SK-N-SH treated with all-trans-retinoic acid at 6 μM for 48 hours (cell line): ENCODE results near the gene RAET1G.
"Not testable (repeated sequence)": the region's sequence is repeated elsewhere in the genome, so short reads cannot be mapped to it uniquely, and the experiment has no call there.

Experiments
- ATAC-seq: fragments of 200-7000 bp; cut with Tn5 transposase; 3 replicates; pipeline ENCODE4 v1.9.1; 2020; ENCODE audit warnings: mild to moderate bottlenecking, moderate library complexity
- ARNTL ChIP-seq: fragments of 450-650 bp; formaldehyde crosslinking; IDR thresholded peaks from 2 replicates; pipeline ENCODE4 v1.5.0; 2020; ENCODE audit warnings: low read depth, mild to moderate bottlenecking, moderate library complexity, borderline replicate concordance
- BACH2 ChIP-seq: fragments of 250-450 bp; sonication (Bioruptor Pico); IDR thresholded peaks from 2 replicates; pipeline ENCODE4 v1.9.0; 2021; ENCODE audit warnings: mild to moderate bottlenecking, borderline replicate concordance
- CSDC2 ChIP-seq: fragments of 250-450 bp; sonication (Bioruptor Pico); IDR thresholded peaks from 2 replicates; pipeline ENCODE4 v1.5.0; 2020; ENCODE audit warnings: mild to moderate bottlenecking, moderate library complexity
- ESRRG ChIP-seq: fragments of 250-450 bp; sonication (Bioruptor Pico); IDR thresholded peaks from 2 replicates; pipeline ENCODE4 v1.6.1; 2021; ENCODE audit warnings: mild to moderate bottlenecking
- GLIS3 ChIP-seq: fragments of 250-450 bp; sonication (Bioruptor Pico); IDR thresholded peaks from 2 replicates; pipeline ENCODE4 v1.5.0; 2020; ENCODE audit warnings: mild to moderate bottlenecking, moderate library complexity
- OSR1 ChIP-seq: fragments of 250-450 bp; sonication (Bioruptor Pico); IDR thresholded peaks from 2 replicates; pipeline ENCODE4 v1.8.0; 2022; ENCODE audit warnings: moderate library complexity, mild to moderate bottlenecking, inconsistent platforms
- PPARA ChIP-seq: fragments of 250-450 bp; sonication (Bioruptor Pico); IDR thresholded peaks from 2 replicates; pipeline ENCODE4 v1.5.0; 2020; ENCODE audit warnings: mild to moderate bottlenecking, borderline replicate concordance
- RARB ChIP-seq: fragments of 250-450 bp; sonication (Bioruptor Pico); IDR thresholded peaks from 2 replicates; pipeline ENCODE4 v1.8.0; 2021; ENCODE audit warnings: mild to moderate bottlenecking, moderate library complexity
- TCF4 ChIP-seq: fragments of 250-450 bp; sonication (Bioruptor Pico); IDR thresholded peaks from 2 replicates; pipeline ENCODE4 v1.8.0; 2021; ENCODE audit warnings: mild to moderate bottlenecking, moderate library complexity, borderline replicate concordance
- TOX ChIP-seq: fragments of 250-450 bp; sonication (Bioruptor Pico); IDR thresholded peaks from 2 replicates; pipeline ENCODE4 v1.8.0; 2021; ENCODE audit warnings: mild to moderate bottlenecking, moderate library complexity, borderline replicate concordance
- ZC3H10 ChIP-seq: fragments of 250-450 bp; sonication (Bioruptor Pico); IDR thresholded peaks from 2 replicates; pipeline ENCODE4 v1.5.1; 2021; ENCODE audit warnings: mild to moderate bottlenecking, moderate library complexity
- ZFP30 ChIP-seq: fragments of 450-650 bp; formaldehyde crosslinking; IDR thresholded peaks from 2 replicates; pipeline ENCODE4 v1.5.0; 2022; ENCODE audit warnings: mild to moderate bottlenecking, moderate library complexity
- ZNF565 ChIP-seq: fragments of 450-650 bp; formaldehyde crosslinking; conservative IDR thresholded peaks from 2 replicates; pipeline ENCODE4 v1.5.0; 2020; ENCODE audit warnings: low read depth, mild to moderate bottlenecking, moderate library complexity
- ZNF70 ChIP-seq: fragments of 450-650 bp; formaldehyde crosslinking; IDR thresholded peaks from 2 replicates; pipeline ENCODE4 v1.5.0; 2020; ENCODE audit warnings: mild to moderate bottlenecking, moderate library complexity
- TF ChIP-seq, protein P1 (sequence below): fragments of 250-450 bp; sonication (Bioruptor Pico); IDR thresholded peaks from 2 replicates; pipeline ENCODE4 v1.5.0; 2020; ENCODE audit warnings: mild to moderate bottlenecking, moderate library complexity
- TF ChIP-seq, protein P2 (sequence below): fragments of 250-450 bp; sonication (Bioruptor Pico); IDR thresholded peaks from 2 replicates; pipeline ENCODE4 v1.8.0; 2021; ENCODE audit warnings: low read depth, mild to moderate bottlenecking, moderate library complexity, borderline replicate concordance
- TF ChIP-seq, protein P3 (sequence below): fragments of 250-450 bp; sonication (Bioruptor Pico); IDR thresholded peaks from 2 replicates; pipeline ENCODE4 v1.5.1; 2020; ENCODE audit warnings: low read depth, mild to moderate bottlenecking, moderate library complexity
- TF ChIP-seq, protein P4 (sequence below): fragments of 250-450 bp; sonication (Bioruptor Pico); IDR thresholded peaks from 2 replicates; pipeline ENCODE4 v1.5.1; 2021; ENCODE audit warnings: mild to moderate bottlenecking, moderate library complexity
- TF ChIP-seq, protein P5 (sequence below): fragments of 250-450 bp; sonication (Bioruptor Pico); IDR thresholded peaks from 2 replicates; pipeline ENCODE4 v1.8.0; 2020; ENCODE audit warnings: mild to moderate bottlenecking, moderate library complexity, borderline replicate concordance

The RAET1G gene

DNA sequence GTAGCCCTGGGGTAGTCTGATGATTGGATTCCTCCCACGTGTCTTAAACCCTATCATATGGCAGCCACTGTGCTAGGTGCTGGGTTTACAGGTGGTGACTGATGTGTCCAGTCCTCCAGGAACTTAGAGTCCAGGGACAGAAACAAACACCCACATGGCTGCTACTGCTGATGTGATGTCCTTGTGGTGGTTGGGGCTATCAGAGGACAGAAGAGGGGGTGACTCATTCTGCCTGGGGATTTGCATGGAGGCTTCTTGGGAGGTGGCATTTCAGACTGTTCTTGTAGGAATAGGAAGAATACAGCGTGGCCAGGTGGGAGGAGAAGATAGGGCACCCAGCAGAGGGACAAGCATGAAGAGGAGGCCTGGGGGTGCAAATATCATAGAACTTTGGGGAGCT, 9.8 kb downstream of the RAET1G start:
- TF ChIP-seq BACH2 (CRISPR knock-in tag) = no peak
- TF ChIP-seq PPARA (CRISPR knock-in tag) = no peak
- no peak for TF ChIP-seq RARB (CRISPR knock-in tag)
- no peak for TF ChIP-seq GLIS3
- no peak for TF ChIP-seq ESRRG (CRISPR knock-in tag)
- TF ChIP-seq, all 23 proteins: peak for 0
- ATAC-seq = no peak

DNA sequence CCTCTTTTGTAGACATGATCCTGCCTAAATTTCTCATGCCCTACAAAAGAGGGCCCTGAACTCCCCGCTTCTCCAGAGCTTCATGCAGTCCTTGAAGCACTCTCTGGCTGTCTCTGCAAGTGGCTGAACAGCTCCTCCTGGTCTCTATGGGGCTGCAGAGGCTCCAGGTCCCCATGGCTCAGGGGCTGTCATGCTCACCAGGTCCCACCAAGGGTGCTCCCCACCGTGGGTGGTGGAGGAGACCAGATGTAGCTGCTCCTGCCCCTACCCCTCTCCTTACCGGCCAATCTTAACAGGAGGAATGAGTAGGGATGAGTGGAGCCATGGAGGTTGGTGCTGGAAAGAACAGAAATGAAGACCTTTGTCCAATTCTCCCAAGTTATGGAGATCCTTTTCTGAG, 10.2 kb downstream of the RAET1G start:
- not testable (repeated sequence) for ATAC-seq

DNA sequence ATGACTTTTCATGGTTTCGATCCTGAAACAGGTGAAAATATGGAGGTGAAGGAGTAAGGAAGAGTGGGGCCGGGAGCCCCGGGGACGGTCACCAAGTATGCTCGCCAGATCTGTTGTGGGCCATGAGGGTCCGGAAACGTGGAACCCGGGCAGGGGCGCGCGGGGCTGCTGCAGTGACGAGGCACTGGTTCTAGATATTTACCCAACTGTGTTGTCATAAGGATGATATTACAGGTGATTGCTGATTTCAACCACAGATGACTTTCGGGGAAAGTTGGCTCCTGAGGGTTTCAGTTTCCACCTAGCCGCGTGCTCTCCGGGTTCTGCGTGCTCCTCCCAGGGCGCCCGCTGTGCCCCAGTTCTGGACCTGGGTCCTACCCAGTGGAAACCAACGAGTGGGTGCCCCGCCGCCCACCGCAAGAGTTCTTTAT, 12.2 kb downstream of the RAET1G start:
- TF ChIP-seq OSR1 (CRISPR knock-in tag) (no peak), ESRRG (CRISPR knock-in tag) (no peak), RARB (CRISPR knock-in tag) (no peak), PPARA (CRISPR knock-in tag) (no peak), TCF4 (CRISPR knock-in tag) (no peak), ZC3H10 (CRISPR knock-in tag) (no peak), ZNF70 (CRISPR knock-in tag) (no peak), GLIS3 (no peak), CSDC2 (no peak), ARNTL (CRISPR knock-in tag) (no peak), BACH2 (CRISPR knock-in tag) (no peak), ZFP30 (CRISPR knock-in tag) (no peak), ZNF565 (CRISPR knock-in tag) (no peak)
- TF ChIP-seq, protein P1, sequence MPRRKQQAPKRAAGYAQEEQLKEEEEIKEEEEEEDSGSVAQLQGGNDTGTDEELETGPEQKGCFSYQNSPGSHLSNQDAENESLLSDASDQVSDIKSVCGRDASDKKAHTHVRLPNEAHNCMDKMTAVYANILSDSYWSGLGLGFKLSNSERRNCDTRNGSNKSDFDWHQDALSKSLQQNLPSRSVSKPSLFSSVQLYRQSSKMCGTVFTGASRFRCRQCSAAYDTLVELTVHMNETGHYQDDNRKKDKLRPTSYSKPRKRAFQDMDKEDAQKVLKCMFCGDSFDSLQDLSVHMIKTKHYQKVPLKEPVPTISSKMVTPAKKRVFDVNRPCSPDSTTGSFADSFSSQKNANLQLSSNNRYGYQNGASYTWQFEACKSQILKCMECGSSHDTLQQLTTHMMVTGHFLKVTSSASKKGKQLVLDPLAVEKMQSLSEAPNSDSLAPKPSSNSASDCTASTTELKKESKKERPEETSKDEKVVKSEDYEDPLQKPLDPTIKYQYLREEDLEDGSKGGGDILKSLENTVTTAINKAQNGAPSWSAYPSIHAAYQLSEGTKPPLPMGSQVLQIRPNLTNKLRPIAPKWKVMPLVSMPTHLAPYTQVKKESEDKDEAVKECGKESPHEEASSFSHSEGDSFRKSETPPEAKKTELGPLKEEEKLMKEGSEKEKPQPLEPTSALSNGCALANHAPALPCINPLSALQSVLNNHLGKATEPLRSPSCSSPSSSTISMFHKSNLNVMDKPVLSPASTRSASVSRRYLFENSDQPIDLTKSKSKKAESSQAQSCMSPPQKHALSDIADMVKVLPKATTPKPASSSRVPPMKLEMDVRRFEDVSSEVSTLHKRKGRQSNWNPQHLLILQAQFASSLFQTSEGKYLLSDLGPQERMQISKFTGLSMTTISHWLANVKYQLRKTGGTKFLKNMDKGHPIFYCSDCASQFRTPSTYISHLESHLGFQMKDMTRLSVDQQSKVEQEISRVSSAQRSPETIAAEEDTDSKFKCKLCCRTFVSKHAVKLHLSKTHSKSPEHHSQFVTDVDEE = no peak
- TF ChIP-seq, protein P2, sequence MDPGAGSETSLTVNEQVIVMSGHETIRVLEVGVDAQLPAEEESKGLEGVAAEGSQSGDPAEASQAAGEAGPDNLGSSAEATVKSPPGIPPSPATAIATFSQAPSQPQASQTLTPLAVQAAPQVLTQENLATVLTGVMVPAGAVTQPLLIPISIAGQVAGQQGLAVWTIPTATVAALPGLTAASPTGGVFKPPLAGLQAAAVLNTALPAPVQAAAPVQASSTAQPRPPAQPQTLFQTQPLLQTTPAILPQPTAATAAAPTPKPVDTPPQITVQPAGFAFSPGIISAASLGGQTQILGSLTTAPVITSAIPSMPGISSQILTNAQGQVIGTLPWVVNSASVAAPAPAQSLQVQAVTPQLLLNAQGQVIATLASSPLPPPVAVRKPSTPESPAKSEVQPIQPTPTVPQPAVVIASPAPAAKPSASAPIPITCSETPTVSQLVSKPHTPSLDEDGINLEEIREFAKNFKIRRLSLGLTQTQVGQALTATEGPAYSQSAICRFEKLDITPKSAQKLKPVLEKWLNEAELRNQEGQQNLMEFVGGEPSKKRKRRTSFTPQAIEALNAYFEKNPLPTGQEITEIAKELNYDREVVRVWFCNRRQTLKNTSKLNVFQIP (CRISPR knock-in tag) = no peak
- TF ChIP-seq, protein P3, sequence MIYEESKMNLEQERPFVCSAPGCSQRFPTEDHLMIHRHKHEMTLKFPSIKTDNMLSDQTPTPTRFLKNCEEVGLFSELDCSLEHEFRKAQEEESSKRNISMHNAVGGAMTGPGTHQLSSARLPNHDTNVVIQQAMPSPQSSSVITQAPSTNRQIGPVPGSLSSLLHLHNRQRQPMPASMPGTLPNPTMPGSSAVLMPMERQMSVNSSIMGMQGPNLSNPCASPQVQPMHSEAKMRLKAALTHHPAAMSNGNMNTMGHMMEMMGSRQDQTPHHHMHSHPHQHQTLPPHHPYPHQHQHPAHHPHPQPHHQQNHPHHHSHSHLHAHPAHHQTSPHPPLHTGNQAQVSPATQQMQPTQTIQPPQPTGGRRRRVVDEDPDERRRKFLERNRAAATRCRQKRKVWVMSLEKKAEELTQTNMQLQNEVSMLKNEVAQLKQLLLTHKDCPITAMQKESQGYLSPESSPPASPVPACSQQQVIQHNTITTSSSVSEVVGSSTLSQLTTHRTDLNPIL (CRISPR knock-in tag) = no peak
- TF ChIP-seq, protein P4, sequence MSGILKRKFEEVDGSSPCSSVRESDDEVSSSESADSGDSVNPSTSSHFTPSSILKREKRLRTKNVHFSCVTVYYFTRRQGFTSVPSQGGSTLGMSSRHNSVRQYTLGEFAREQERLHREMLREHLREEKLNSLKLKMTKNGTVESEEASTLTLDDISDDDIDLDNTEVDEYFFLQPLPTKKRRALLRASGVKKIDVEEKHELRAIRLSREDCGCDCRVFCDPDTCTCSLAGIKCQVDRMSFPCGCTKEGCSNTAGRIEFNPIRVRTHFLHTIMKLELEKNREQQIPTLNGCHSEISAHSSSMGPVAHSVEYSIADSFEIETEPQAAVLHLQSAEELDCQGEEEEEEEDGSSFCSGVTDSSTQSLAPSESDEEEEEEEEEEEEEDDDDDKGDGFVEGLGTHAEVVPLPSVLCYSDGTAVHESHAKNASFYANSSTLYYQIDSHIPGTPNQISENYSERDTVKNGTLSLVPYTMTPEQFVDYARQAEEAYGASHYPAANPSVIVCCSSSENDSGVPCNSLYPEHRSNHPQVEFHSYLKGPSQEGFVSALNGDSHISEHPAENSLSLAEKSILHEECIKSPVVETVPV (CRISPR knock-in tag) = no peak
- TF ChIP-seq, protein P5, sequence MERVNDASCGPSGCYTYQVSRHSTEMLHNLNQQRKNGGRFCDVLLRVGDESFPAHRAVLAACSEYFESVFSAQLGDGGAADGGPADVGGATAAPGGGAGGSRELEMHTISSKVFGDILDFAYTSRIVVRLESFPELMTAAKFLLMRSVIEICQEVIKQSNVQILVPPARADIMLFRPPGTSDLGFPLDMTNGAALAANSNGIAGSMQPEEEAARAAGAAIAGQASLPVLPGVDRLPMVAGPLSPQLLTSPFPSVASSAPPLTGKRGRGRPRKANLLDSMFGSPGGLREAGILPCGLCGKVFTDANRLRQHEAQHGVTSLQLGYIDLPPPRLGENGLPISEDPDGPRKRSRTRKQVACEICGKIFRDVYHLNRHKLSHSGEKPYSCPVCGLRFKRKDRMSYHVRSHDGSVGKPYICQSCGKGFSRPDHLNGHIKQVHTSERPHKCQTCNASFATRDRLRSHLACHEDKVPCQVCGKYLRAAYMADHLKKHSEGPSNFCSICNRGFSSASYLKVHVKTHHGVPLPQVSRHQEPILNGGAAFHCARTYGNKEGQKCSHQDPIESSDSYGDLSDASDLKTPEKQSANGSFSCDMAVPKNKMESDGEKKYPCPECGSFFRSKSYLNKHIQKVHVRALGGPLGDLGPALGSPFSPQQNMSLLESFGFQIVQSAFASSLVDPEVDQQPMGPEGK (CRISPR knock-in tag) = no peak
- no peak for ATAC-seq

DNA sequence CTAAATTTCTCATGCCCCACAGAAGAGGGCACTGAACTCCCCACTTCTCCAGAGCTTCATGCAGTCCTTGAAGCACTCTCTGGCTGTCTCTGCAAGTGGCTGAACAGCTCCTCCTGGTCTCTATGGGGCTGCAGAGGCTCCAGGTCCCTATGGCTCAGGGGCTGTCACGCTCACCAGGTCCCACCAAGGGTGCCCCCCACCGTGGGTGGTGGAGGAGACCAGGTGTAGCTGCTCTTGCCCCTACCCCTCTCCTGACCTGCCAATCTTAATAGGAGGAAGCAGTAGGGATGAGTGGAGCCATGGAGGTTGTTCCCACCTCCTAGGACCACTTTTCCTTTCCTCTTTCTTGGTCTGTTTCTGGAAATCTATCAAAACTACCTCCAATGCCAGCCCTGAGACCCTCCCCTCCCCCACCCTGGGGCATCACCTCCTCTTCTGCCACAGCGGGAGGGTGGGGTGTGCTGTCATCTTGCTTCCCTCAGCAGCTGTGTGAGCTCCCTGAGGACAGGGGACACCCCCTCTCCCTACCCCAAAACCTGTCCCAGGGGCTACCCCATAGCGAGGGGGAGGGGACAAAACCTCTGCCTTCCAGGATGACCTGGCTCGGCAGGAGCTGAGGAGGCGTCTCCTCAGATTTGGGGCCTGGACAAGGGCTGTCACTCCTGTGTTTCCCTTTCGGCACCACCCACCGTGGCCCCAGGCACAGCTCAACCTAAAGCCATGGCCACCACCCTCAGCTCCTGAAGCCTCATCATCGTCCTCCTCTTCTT, 13.0 kb downstream of the RAET1G start:
- TF ChIP-seq ESRRG (CRISPR knock-in tag) = no peak
- no peak for TF ChIP-seq TOX (CRISPR knock-in tag)
- no peak for ATAC-seq

DNA sequence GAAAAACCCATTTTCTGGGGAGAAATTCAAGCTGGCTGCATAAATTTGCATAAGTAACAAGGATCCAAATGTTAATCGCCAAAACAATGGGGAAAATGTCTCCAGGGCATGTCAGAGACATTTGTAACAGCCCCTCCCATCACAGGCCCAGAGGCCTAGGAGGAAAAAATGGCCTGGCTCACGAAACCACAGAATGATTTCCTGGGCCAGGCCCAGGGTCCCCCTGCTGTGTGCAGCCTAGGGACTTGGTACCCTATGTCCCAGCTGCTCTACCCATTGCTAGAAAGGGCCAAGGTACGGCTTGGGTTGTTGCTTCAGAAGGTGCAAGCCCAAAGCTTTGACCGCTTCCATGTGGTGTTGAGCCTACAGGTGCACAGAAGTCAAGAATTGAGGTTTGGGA, 14.4 kb downstream of the RAET1G start:
- ATAC-seq = not testable (repeated sequence)
